ENCODE results near the gene TMOD1.

DNA sequence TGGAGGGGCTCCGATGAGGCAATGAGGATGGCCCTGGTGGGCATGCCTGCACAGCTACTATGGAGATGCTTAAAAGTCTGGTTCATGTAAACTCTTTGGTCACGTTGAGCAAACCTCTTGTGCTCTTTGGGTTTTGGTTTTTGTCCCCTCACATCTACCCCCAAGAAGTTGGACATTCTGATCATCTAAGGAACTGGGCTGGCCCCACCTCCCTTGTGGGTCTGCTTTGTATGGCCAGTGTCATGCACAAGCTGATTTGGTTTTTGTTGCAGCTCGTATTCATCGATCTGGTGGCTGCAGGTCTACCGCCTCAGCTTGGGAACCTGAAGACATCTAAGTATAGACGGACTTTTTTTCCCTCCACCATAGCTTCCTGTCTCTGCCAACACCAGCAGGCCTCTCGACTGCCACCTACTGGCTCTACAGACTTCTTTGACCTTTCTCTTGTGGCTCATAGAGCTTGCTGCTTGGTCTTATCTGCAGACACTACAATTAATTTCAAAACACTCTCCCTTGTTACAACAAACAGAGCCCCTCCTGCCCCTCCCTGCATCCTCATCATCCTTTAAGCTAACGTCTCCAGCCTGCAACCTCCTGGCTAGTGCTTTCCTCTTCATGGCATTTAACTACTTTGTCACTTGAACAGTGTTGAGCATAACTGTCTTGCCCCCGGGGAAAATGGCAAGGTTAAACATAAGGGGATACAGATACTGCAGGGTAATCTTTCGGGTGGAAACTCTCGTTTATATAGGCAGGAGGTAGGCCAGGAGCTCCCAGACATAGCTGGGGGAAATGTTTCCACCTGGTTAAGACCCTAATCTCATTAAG, 97.2 kb downstream of the TMOD1 start:
- TF ChIP-seq, protein P1, sequence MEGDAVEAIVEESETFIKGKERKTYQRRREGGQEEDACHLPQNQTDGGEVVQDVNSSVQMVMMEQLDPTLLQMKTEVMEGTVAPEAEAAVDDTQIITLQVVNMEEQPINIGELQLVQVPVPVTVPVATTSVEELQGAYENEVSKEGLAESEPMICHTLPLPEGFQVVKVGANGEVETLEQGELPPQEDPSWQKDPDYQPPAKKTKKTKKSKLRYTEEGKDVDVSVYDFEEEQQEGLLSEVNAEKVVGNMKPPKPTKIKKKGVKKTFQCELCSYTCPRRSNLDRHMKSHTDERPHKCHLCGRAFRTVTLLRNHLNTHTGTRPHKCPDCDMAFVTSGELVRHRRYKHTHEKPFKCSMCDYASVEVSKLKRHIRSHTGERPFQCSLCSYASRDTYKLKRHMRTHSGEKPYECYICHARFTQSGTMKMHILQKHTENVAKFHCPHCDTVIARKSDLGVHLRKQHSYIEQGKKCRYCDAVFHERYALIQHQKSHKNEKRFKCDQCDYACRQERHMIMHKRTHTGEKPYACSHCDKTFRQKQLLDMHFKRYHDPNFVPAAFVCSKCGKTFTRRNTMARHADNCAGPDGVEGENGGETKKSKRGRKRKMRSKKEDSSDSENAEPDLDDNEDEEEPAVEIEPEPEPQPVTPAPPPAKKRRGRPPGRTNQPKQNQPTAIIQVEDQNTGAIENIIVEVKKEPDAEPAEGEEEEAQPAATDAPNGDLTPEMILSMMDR (IDR thresholded peaks at IDR 0.05; ENCODE audit: low read depth, low read length) = peak; percentile 81
- TF ChIP-seq EZH2phosphoT487 (IDR thresholded peaks at IDR 0.05; ENCODE audit: low read depth) = no peak

Data from OCI-LY3 (cell line).